ENCODE results near the gene APBA1. TPM values are rescaled to one million over a fixed set of nuclear protein-coding genes. Genes with fewer than 3 reads are reported as not detected.

APBA1 gene
- total RNA-seq, 4 donors from 2014 or later = 5.8 to 15.7 (median 11.5) TPM

- TF ChIP-seq POLR2AphosphoS5 (IDR thresholded peaks at IDR 0.05) (no peak), EP300 (IDR thresholded peaks at IDR 0.05) (no peak), POLR2A (IDR thresholded peaks at IDR 0.05) (no peak), CTCF (IDR thresholded peaks at IDR 0.05) (no peak)
- Histone ChIP-seq H3K27ac (no peak overlapping the region), H3K9me3 (no peaks in the 10 kb centered on the region), H3K4me3 (no peak overlapping the region), H3K36me3 (no peaks in the 10 kb centered on the region), H3K4me1 (no peaks in the 10 kb centered on the region), H3K27me3 (no peaks in the 10 kb centered on the region)
- WGBS = 66% methylated on average over 4 of the region's 4 CpGs
- no peak for DNase-seq (ENCODE audit: low spot score in 2 of 2)
Measured at GRCh38 chr9:69497816-69498215, 174.4 kb downstream of the APBA1 start.

- H3K36me3 ChIP-seq = no peaks in the 10 kb centered on the region
- H3K9me3 ChIP-seq = no peaks in the 10 kb centered on the region
- DNase-seq (ENCODE audit: low spot score in 2 of 2) = no peak
- H3K4me1 ChIP-seq = no peaks in the 10 kb centered on the region
- no peaks in the 10 kb centered on the region for H3K27me3 ChIP-seq
- WGBS = 78% methylated on average over 4 of the region's 4 CpGs
- no peak overlapping the region for H3K4me3 ChIP-seq
- TF ChIP-seq CTCF (IDR thresholded peaks at IDR 0.05) (no peak), POLR2AphosphoS5 (IDR thresholded peaks at IDR 0.05) (no peak), POLR2A (IDR thresholded peaks at IDR 0.05) (no peak), EP300 (IDR thresholded peaks at IDR 0.05) (no peak)
- H3K27ac ChIP-seq = no peak overlapping the region
Measured at GRCh38 chr9:69496846-69497450, 175.2 kb downstream of the APBA1 start.

- Histone ChIP-seq H3K27ac (no peak overlapping the region), H3K27me3 (no peaks in the 10 kb centered on the region), H3K4me3 (no peak overlapping the region), H3K4me1 (no peaks in the 10 kb centered on the region), H3K36me3 (no peaks in the 10 kb centered on the region), H3K9me3 (no peaks in the 10 kb centered on the region)
- TF ChIP-seq POLR2A (IDR thresholded peaks at IDR 0.05) = no peak
- TF ChIP-seq CTCF (IDR thresholded peaks at IDR 0.05) = no peak
- TF ChIP-seq EP300 (IDR thresholded peaks at IDR 0.05) = no peak
- TF ChIP-seq POLR2AphosphoS5 (IDR thresholded peaks at IDR 0.05) = no peak
- 72% methylated on average over 10 of the region's 10 CpGs for WGBS
- no peak for DNase-seq (ENCODE audit: low spot score in 2 of 2)
Measured at GRCh38 chr9:69495296-69495695, 176.9 kb downstream of the APBA1 start.

GRCh38 chr9:69494763-69495162 lies 177.4 kb downstream of the APBA1 start:
- TF ChIP-seq POLR2A (IDR thresholded peaks at IDR 0.05) (no peak), EP300 (IDR thresholded peaks at IDR 0.05) (no peak), CTCF (IDR thresholded peaks at IDR 0.05) (no peak), POLR2AphosphoS5 (IDR thresholded peaks at IDR 0.05) (no peak)
- H3K27me3 ChIP-seq = no peaks in the 10 kb centered on the region
- DNase-seq (ENCODE audit: low spot score in 2 of 2) = no peak
- H3K4me1 ChIP-seq = no peaks in the 10 kb centered on the region
- no peak overlapping the region for H3K4me3 ChIP-seq
- WGBS = 67% methylated on average over 2 of the region's 2 CpGs
- no peaks in the 10 kb centered on the region for H3K9me3 ChIP-seq
- H3K36me3 ChIP-seq = no peaks in the 10 kb centered on the region
- H3K27ac ChIP-seq = no peak overlapping the region

- no peak for DNase-seq (ENCODE audit: low spot score in 2 of 2)
- Histone ChIP-seq H3K27me3 (no peaks in the 10 kb centered on the region), H3K4me1 (no peaks in the 10 kb centered on the region), H3K4me3 (no peak overlapping the region), H3K27ac (no peak overlapping the region), H3K9me3 (no peaks in the 10 kb centered on the region), H3K36me3 (no peaks in the 10 kb centered on the region)
- TF ChIP-seq EP300 (IDR thresholded peaks at IDR 0.05) (no peak), POLR2A (IDR thresholded peaks at IDR 0.05) (no peak), CTCF (IDR thresholded peaks at IDR 0.05) (no peak), POLR2AphosphoS5 (IDR thresholded peaks at IDR 0.05) (no peak)
- WGBS = 83% methylated on average over 4 of the region's 4 CpGs
Measured at GRCh38 chr9:69494208-69494607, 178.0 kb downstream of the APBA1 start.

Measured in suprapubic skin (tissue), 4 donors.